Activated T-helper 1 cell treated with anti-CD3 and anti-CD28 coated beads, Interleukin-12 subunit alpha, Interleukin-12 subunit beta, Interleukin-2, Interleukin-4 antibody, amounts not matched to agents 30 ng/mL and 10 ng/mL and 1 ng/mL, durations not matched to agents 14 hours and 24 hours and 36 hours (primary cell): ENCODE data around the gene ZCCHC10. TPM values are rescaled to one million over a fixed set of nuclear protein-coding genes. Genes with fewer than 3 reads are reported as not detected.
"Not testable (repeated sequence)": the region's sequence is repeated elsewhere in the genome, so short reads cannot be mapped to it uniquely, and the experiment has no call there.

Experiments
- DNase-seq: peaks from one replicate; pipeline ENCODE4 v3.0.0; 2021; ENCODE audit warnings: low spot score
- H3K27ac Mint-ChIP-seq: one replicate; pipeline ENCODE4 v1.8.0; 2021; ENCODE audit warnings: mild to moderate bottlenecking, mixed read lengths
- H3K27me3 Mint-ChIP-seq: one replicate; pipeline ENCODE4 v1.8.0; 2022; ENCODE audit warnings: mild to moderate bottlenecking, moderate library complexity, mixed read lengths; ENCODE audit not compliant: insufficient read depth
- H3K36me3 Mint-ChIP-seq: one replicate; pipeline ENCODE4 v1.8.0; 2021; ENCODE audit warnings: low read depth, mixed read lengths
- H3K4me1 Mint-ChIP-seq: one replicate; pipeline ENCODE4 v1.8.0; 2021; ENCODE audit warnings: low read depth, mixed read lengths
- H3K4me3 Mint-ChIP-seq: one replicate; pipeline ENCODE4 v1.8.0; 2021; ENCODE audit warnings: mild to moderate bottlenecking, moderate library complexity, mixed read lengths
- H3K9me3 Mint-ChIP-seq: one replicate; pipeline ENCODE4 v1.8.0; 2021; ENCODE audit warnings: mixed read lengths
- intact Hi-C: fragments of 100-400 bp; cut with micrococcal nuclease; formaldehyde crosslinking; loops from one replicate; pipeline ENCODE4 v1.15.1; 2024
- total RNA-seq: library from RNA; stranded (reverse); gene quantifications from 2 replicates; pipeline ENCODE4 v1.2.3, GENCODE V29; 2022

ZCCHC10 gene
- total RNA-seq, 1 donor from 2014 or later = 41.7 TPM

DNA sequence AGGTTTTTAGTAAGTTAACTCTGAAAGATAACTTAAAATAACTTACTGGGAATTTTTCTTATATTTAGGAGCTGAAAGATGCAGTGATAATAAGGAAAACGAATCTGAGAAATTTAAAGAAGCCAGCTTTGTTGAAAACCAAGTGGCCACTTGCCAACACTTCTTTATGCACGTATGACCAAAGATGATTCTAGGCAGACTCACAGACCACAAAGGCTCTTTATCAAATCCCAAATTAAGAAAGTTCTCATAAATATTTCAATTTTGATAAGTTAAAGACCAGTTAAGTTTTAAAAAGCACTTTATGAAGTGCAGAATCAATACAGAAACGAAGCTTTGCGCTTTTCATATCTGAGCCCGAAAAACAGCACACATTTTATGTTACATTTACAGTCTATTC is 64.5 kb downstream of the ZCCHC10 start:
- Mint-ChIP-seq H3K36me3 (peaks cover 12% of the 10 kb centered on the region), H3K9me3 (no peaks in the 10 kb centered on the region), H3K27ac (peak overlapping the region; percentile 96), H3K4me1 (peaks cover 17% of the 10 kb centered on the region), H3K27me3 (peaks cover 3% of the 10 kb centered on the region), H3K4me3 (peak overlapping the region; percentile 93)
- intact Hi-C loops = loop anchor here (1.0 to 5.0 kb wide), 5 partner anchors 64 to 1265 kb away; partner anchors contain the start of genes FNIP1, IRF1, KIF3A and PPP2CA
- DNase-seq = no peak

GRCh38 chr5:132961123-132961815 is 65.1 kb downstream of the ZCCHC10 start:
- DNase-seq, H3K27ac Mint-ChIP-seq: not testable (repeated sequence)
- intact Hi-C loops = loop anchor here (5.0 kb wide), 2 partner anchors 1164 to 1266 kb away; partner anchors contain the start of genes FNIP1 and PPP2CA

DNA sequence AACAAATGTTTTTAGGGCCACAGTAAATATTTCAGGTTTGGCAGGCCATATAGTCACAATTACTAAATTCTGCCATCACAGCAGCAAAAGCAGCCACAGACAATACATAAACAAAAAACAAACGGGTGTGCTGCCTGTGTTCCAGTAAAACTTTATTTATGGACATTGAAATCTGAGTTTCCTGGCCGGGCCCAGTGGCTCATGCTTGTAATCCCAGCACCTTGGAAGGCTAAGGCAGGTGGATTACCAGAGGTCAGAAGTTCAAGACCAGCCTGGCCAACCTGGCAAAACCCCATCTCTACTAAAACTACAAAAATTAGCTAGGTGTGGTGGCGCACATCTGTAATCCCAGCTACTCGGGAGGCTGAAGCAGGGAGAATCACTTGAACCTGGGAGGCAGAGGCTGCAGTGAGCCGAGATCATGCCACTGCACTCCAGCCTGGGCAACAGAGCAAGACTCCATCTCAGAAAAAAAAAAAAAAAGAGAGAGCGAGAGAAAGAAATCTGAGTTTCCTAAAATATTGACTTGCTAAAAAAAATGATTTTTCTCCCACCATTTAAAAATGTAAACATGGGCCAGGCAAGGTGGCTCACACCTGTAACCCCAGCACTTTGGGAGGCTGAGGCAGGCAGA is 70.1 kb downstream of the ZCCHC10 start:
- intact Hi-C loops, DNase-seq: not testable (repeated sequence)
- peaks cover 27% of the 10 kb centered on the region for H3K4me1 Mint-ChIP-seq

More at GRCh38 chr5:132961123-132961815, 65.1 kb downstream of the ZCCHC10 start:
- Mint-ChIP-seq H3K36me3 (peaks cover 12% of the 10 kb centered on the region), H3K4me3 (peak overlapping the region; percentile 93), H3K4me1 (peaks cover 17% of the 10 kb centered on the region)
- H3K27me3 Mint-ChIP-seq, H3K9me3 Mint-ChIP-seq: not testable (repeated sequence)

GRCh38 chr5:132953710-132954109 is 72.6 kb downstream of the ZCCHC10 start:
- Mint-ChIP-seq H3K36me3 (peaks cover 23% of the 10 kb centered on the region), H3K4me3 (no peak overlapping the region), H3K27me3 (no peaks in the 10 kb centered on the region), H3K4me1 (peaks cover 19% of the 10 kb centered on the region), H3K27ac (no peak overlapping the region), H3K9me3 (no peaks in the 10 kb centered on the region)
- no peak for DNase-seq
- intact Hi-C loops = no loop called here

More for the DNA sequence above, 70.1 kb downstream of the ZCCHC10 start:
- not testable (repeated sequence) for H3K4me3 Mint-ChIP-seq, H3K27ac Mint-ChIP-seq, H3K9me3 Mint-ChIP-seq, H3K27me3 Mint-ChIP-seq
- H3K36me3 Mint-ChIP-seq = peaks cover 26% of the 10 kb centered on the region

GRCh38 chr5:132952829-132953228 is 73.5 kb downstream of the ZCCHC10 start:
- Mint-ChIP-seq H3K9me3 (no peaks in the 10 kb centered on the region), H3K27ac (no peak overlapping the region), H3K36me3 (peaks cover 23% of the 10 kb centered on the region), H3K4me3 (no peak overlapping the region), H3K4me1 (peaks cover 25% of the 10 kb centered on the region), H3K27me3 (no peaks in the 10 kb centered on the region)
- DNase-seq = no peak
- intact Hi-C loops = no loop called here

DNA sequence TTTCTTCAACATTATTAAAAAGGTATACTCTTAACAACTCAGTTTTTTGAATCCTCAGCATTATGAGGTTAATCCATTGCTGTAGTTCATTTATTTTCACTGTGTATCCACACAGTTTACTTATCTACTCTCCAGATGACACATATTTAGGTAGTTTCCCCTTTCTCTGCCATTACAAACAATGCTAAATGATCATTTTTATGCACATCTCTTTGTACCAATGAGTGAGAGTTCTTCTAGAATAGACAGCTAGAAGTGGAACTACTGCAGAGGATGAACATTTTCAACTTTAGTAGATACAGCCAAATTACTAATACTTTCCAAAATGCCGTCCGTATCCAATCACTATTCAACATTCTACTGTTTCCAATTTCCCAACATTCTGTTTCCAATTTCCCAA is 74.5 kb downstream of the ZCCHC10 start:
- Mint-ChIP-seq H3K4me3 (no peak overlapping the region), H3K36me3 (peaks cover 23% of the 10 kb centered on the region), H3K9me3 (no peaks in the 10 kb centered on the region), H3K27me3 (no peaks in the 10 kb centered on the region), H3K4me1 (peaks cover 29% of the 10 kb centered on the region), H3K27ac (no peak overlapping the region)
- intact Hi-C loops = no loop called here
- no peak for DNase-seq

GRCh38 chr5:132949136-132949535 is 77.2 kb downstream of the ZCCHC10 start:
- Mint-ChIP-seq H3K36me3 (peaks cover 16% of the 10 kb centered on the region), H3K4me1 (peaks cover 29% of the 10 kb centered on the region), H3K27me3 (no peaks in the 10 kb centered on the region), H3K4me3 (no peak overlapping the region), H3K27ac (no peak overlapping the region), H3K9me3 (no peaks in the 10 kb centered on the region)
- DNase-seq = no peak
- intact Hi-C loops = no loop called here

- no peak for DNase-seq
Measured at GRCh38 chr5:132947671-132948070, 78.7 kb downstream of the ZCCHC10 start.

More at GRCh38 chr5:132947671-132948070, 78.7 kb downstream of the ZCCHC10 start:
- no peak overlapping the region for H3K4me3 Mint-ChIP-seq
- peaks cover 10% of the 10 kb centered on the region for H3K36me3 Mint-ChIP-seq
- H3K9me3 Mint-ChIP-seq = no peaks in the 10 kb centered on the region
- no peak overlapping the region for H3K27ac Mint-ChIP-seq
- H3K27me3 Mint-ChIP-seq = no peaks in the 10 kb centered on the region
- intact Hi-C loops = no loop called here
- peaks cover 20% of the 10 kb centered on the region for H3K4me1 Mint-ChIP-seq

Other genes starting within 250 kb of the ZCCHC10 start
- 45.8 and 46.2 TPM in 2 replicates for gene SEPTIN8, start 249.3 kb downstream of the ZCCHC10 start, total RNA-seq
- gene SOWAHA, start 213.2 kb downstream of the ZCCHC10 start, total RNA-seq = 0.47 and 0.54 TPM in 2 replicates
- 6.5 and 8.3 TPM in 2 replicates for gene SHROOM1, start 195.9 kb downstream of the ZCCHC10 start, total RNA-seq
- 0.32 and 0.57 TPM in 2 replicates for gene GDF9, start 160.1 kb downstream of the ZCCHC10 start, total RNA-seq
- gene UQCRQ, start 159.9 kb downstream of the ZCCHC10 start, total RNA-seq = 410 and 425 TPM in 2 replicates
- gene LEAP2, start 152.9 kb downstream of the ZCCHC10 start, total RNA-seq = 3.9 and 4.9 TPM in 2 replicates
- gene AFF4, start 62.9 kb downstream of the ZCCHC10 start, total RNA-seq = 38.3 and 40.9 TPM in 2 replicates
- 244 and 247 TPM in 2 replicates for gene HSPA4, start 25.5 kb upstream of the ZCCHC10 start, total RNA-seq